A549 (cell line): Measurements from ENCODE around the gene COMMD3.

Source experiments
- ESRRA ChIP-seq: fragments of 150-350 bp; IDR thresholded peaks from 2 replicates; pipeline ENCODE4 v1.6.1; 2014; ENCODE audit warnings: mild to moderate bottlenecking, low read length, borderline replicate concordance
- FOSB ChIP-seq: fragments of 250-450 bp; sonication (Bioruptor Pico); IDR thresholded peaks from 2 replicates; pipeline ENCODE4 v1.5.0; 2020; ENCODE audit warnings: mild to moderate bottlenecking, moderate library complexity
- FOSL2 ChIP-seq, 2 experiments: fragments of 450-650 bp in 1 of 2; fragments of >200 bp in 1 of 2; sonication (Bioruptor Twin) in 1 of 2; formaldehyde crosslinking; IDR thresholded peaks; 2 replicates each; pipeline versions ENCODE4 v1.5.0 to v1.6.1; 2016 to 2020; ENCODE audit warnings: mild to moderate bottlenecking in 1 of 2, moderate library complexity in 1 of 2
- JUNB ChIP-seq: fragments of >200 bp; sonication (Bioruptor Twin); formaldehyde crosslinking; IDR thresholded peaks from 2 replicates; pipeline ENCODE4 v1.6.1; 2016
- MYC ChIP-seq: IDR thresholded peaks from 2 replicates; pipeline ENCODE4 v1.6.1; 2012; ENCODE audit warnings: mild to moderate bottlenecking, inconsistent platforms, low read length, improper control_type of control experiment, borderline replicate concordance
- POLR2A ChIP-seq: IDR thresholded peaks from 2 replicates; pipeline ENCODE4 v1.6.1; 2012; ENCODE audit warnings: mild to moderate bottlenecking, low read length
- RCOR1 ChIP-seq: fragments of 150-350 bp; IDR thresholded peaks from 2 replicates; pipeline ENCODE4 v1.6.1; 2014; ENCODE audit warnings: antibody characterized with exemption, low read length, low read depth
- SMC3 ChIP-seq: fragments of >200 bp; sonication (Bioruptor Twin); formaldehyde crosslinking; IDR thresholded peaks from 3 replicates; pipeline ENCODE4 v1.6.1; 2018; ENCODE audit warnings: inconsistent platforms
- TF ChIP-seq, protein P1 (sequence below): fragments of >200 bp; sonication (Bioruptor Twin); formaldehyde crosslinking; IDR thresholded peaks from 3 replicates; pipeline ENCODE4 v1.5.1; 2016

DNA sequence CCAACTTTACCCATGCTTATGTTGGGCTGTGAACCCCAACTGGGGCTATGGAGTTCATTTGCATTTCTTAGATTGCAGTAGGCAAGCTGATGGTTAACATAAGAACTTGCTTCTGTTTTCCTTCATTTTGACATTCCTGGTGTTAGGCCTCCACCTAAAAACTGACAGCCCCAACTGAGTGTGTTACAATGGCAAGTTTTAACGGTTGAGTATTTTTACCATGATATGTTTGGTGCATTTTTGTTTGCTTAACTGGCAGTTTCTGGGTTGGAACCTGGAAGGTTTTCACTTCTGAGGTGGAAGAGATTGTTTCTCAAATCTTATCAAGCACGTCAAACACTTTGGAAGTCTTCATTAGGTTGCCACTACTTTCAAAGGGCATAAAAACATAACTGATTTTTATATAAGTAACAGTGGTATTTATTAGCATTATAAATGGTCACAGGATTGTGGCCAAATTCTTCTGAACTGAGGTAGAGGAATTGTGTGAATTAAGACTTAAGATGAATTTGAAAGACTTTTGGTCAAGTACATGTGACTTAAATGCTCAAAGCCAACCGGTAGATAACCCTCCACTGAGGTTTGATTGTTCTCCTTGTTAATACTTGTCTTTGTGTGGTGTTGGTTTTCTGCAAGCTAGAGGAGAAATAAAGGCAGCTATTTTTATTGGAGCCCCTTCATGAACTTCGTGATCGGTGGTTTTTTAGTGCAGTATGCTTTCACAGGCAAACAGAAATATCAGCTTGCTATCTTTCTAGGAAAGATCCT is 7.5 kb downstream of the COMMD3 start:
- TF ChIP-seq FOSL2 (IDR thresholded peaks at IDR 0.05), result no peak
- TF ChIP-seq FOSL2 (CRISPR knock-in tag; IDR thresholded peaks at IDR 0.05), result no peak
- TF ChIP-seq ESRRA, result no peak
- TF ChIP-seq MYC, result no peak
- TF ChIP-seq, protein P1, sequence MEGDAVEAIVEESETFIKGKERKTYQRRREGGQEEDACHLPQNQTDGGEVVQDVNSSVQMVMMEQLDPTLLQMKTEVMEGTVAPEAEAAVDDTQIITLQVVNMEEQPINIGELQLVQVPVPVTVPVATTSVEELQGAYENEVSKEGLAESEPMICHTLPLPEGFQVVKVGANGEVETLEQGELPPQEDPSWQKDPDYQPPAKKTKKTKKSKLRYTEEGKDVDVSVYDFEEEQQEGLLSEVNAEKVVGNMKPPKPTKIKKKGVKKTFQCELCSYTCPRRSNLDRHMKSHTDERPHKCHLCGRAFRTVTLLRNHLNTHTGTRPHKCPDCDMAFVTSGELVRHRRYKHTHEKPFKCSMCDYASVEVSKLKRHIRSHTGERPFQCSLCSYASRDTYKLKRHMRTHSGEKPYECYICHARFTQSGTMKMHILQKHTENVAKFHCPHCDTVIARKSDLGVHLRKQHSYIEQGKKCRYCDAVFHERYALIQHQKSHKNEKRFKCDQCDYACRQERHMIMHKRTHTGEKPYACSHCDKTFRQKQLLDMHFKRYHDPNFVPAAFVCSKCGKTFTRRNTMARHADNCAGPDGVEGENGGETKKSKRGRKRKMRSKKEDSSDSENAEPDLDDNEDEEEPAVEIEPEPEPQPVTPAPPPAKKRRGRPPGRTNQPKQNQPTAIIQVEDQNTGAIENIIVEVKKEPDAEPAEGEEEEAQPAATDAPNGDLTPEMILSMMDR, result no peak
- TF ChIP-seq JUNB, result no peak
- no peak for TF ChIP-seq POLR2A
- TF ChIP-seq RCOR1, result no peak
- no peak for TF ChIP-seq SMC3
- TF ChIP-seq FOSB (CRISPR knock-in tag), result no peak
